ENCODE results near the gene RAB11B.

DNA sequence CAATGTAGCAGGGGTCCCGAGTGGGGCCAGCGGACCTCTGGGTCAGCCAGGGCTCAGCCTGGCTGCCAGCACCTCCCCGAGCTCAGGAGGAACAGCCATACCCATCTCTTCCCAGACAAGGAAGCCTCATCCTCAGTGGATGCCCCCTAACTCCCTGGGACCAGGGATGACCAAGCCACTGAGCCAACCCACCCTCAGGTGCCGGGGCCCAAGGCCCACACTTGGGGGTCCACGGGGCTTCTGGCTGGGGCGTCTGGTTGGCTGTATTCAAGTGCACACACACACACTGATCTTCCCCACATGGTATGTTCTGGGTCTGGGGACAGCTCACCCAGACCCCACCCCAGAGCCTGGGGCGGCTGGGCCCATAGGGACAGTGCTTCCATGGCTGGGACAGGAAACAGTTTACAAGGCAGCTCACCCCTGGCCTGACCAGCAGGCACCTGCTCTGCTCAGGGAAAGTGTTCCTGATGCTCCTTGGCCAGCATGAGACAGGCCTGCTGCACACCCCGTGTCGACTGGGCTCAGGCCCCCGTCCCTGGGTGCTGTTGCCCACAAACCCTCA is 7.7 kb downstream of the RAB11B start:
- no peak for TF ChIP-seq CTCF (conservative IDR thresholded peaks at IDR 0.05; ENCODE audit: low read length)
- TF ChIP-seq EZH2phosphoT487 (IDR thresholded peaks at IDR 0.05; ENCODE audit: borderline replicate concordance) = no peak

All from Loucy (cell line).